DMS53 treated with DMSO at 0.1 percent for 48 hours (cell line): ENCODE results near the gene LCN15.
"Not testable (repeated sequence)": the region's sequence is repeated elsewhere in the genome, so short reads cannot be mapped to it uniquely, and the experiment has no call there.

Experiments used
- DNase-seq: peaks from one replicate; lab custom pipeline; 2025; ENCODE audit not compliant: unreplicated experiment; lab: John Stamatoyannopoulos, UW

Gene LCN15

GRCh38 chr9:136764301-136764891 lies at the start of gene LCN15:
TSS of gene LCN15 (minus strand) at chr9:136764518. CDS start at chr9:136764488, 30 bp downstream.
- no peak for DNase-seq

GRCh38 chr9:136808806-136809158 lies 44.5 kb upstream of the LCN15 start:
- no peak for DNase-seq

GRCh38 chr9:136808075-136808805 lies 43.9 kb upstream of the LCN15 start:
- no peak for DNase-seq

GRCh38 chr9:136807281-136808074 lies 43.2 kb upstream of the LCN15 start, which contains the start of gene RABL6:
TSS of gene RABL6 (plus strand) at chr9:136807948. CDS start at chr9:136808197, 249 bp downstream.
- peak; percentile 35 for DNase-seq

GRCh38 chr9:136806631-136807201 lies 42.4 kb upstream of the LCN15 start:
- no peak for DNase-seq

- DNase-seq = no peak
These were observed 41.7 kb upstream of the LCN15 start for GRCh38 chr9:136806067-136806466.

GRCh38 chr9:136805207-136805740 lies 41.0 kb upstream of the LCN15 start:
- DNase-seq = no peak

GRCh38 chr9:136804509-136805206 lies 40.3 kb upstream of the LCN15 start:
- no peak for DNase-seq

- DNase-seq = no peak
These were observed 39.5 kb upstream of the LCN15 start for GRCh38 chr9:136803551-136804508.

GRCh38 chr9:136803009-136803550 lies 38.8 kb upstream of the LCN15 start:
- not testable (repeated sequence) for DNase-seq

- DNase-seq = no peak
These were observed 38.0 kb upstream of the LCN15 start for GRCh38 chr9:136802321-136802720.

- peak; percentile 81 for DNase-seq
These were observed 35.7 kb upstream of the LCN15 start for GRCh38 chr9:136799854-136800657.

- DNase-seq = peak; percentile 49
These were observed 34.9 kb upstream of the LCN15 start for GRCh38 chr9:136799079-136799853.

- DNase-seq = no peak
These were observed 34.4 kb upstream of the LCN15 start for GRCh38 chr9:136798708-136799078.

- not testable (repeated sequence) for DNase-seq
These were observed 32.5 kb upstream of the LCN15 start for GRCh38 chr9:136796775-136797347.

GRCh38 chr9:136796238-136796774 lies 32.0 kb upstream of the LCN15 start, which contains the start of gene CCDC183:
TSS of gene CCDC183 (plus strand) at chr9:136796338. CDS start at chr9:136796398, 60 bp downstream.
- DNase-seq = no peak

GRCh38 chr9:136795000-136795348 lies 30.7 kb upstream of the LCN15 start:
- DNase-seq = no peak
